ACC112 (cell line): Measurements from ENCODE around the gene FOXR1.
"Not testable (repeated sequence)": the region's sequence is repeated elsewhere in the genome, so short reads cannot be mapped to it uniquely, and the experiment has no call there.

Experiments
- H2AFZ ChIP-seq: fragments of 200-600 bp; sonication (generic); one replicate; pipeline ENCODE4 v1.6.0; 2017; ENCODE audit warnings: antibody characterized with exemption, low read length; ENCODE audit not compliant: unreplicated experiment
- H3K27ac ChIP-seq: fragments of 200-600 bp; sonication (generic); 2 replicates; pipeline ENCODE4 v1.5.1; 2014; ENCODE audit warnings: low read depth, mild to moderate bottlenecking, antibody characterized with exemption, low read length, moderate library complexity
- H3K27me3 ChIP-seq: fragments of 200-600 bp; sonication (generic); 2 replicates; pipeline ENCODE4 v1.6.1; 2014; ENCODE audit warnings: mild to moderate bottlenecking, antibody characterized with exemption, low read length, moderate library complexity, mixed read lengths; ENCODE audit not compliant: insufficient read depth
- H3K36me3 ChIP-seq: fragments of 200-600 bp; sonication (generic); 2 replicates; pipeline ENCODE4 v1.6.1; 2016; ENCODE audit warnings: mild to moderate bottlenecking, antibody characterized with exemption, low read length, moderate library complexity, mixed read lengths; ENCODE audit not compliant: insufficient read depth
- H3K4me1 ChIP-seq: fragments of 200-600 bp; sonication (generic); one replicate; pipeline ENCODE4 v1.6.1; 2016; ENCODE audit warnings: low read length, mixed read lengths; ENCODE audit not compliant: insufficient read depth, unreplicated experiment, control insufficient read depth
- H3K4me3 ChIP-seq: fragments of 200-600 bp; sonication (generic); 2 replicates; pipeline ENCODE4 v1.5.1; 2014; ENCODE audit warnings: mild to moderate bottlenecking, low read depth, low read length
- H3K79me2 ChIP-seq: fragments of 200-600 bp; sonication (generic); one replicate; pipeline ENCODE4 v1.6.0; 2016; ENCODE audit warnings: low read length; ENCODE audit not compliant: control insufficient read depth, unreplicated experiment, insufficient read depth

Gene FOXR1

GRCh38 chr11:118975771-118976709 is 4.5 kb downstream of the FOXR1 start:
- Histone ChIP-seq H3K4me1 (no peaks in the 10 kb centered on the region), H3K27me3 (peaks cover 50% of the 10 kb centered on the region), H3K79me2 (no peaks in the 10 kb centered on the region), H3K27ac (no peak overlapping the region), H3K4me3 (no peak overlapping the region), H2AFZ (no peak overlapping the region), H3K36me3 (no peaks in the 10 kb centered on the region)

- H3K4me3 ChIP-seq, result no peak overlapping the region
- H3K36me3 ChIP-seq, result no peaks in the 10 kb centered on the region
- no peaks in the 10 kb centered on the region for H3K79me2 ChIP-seq
- H3K27ac ChIP-seq, result no peak overlapping the region
- no peaks in the 10 kb centered on the region for H3K4me1 ChIP-seq
- peaks cover 47% of the 10 kb centered on the region for H3K27me3 ChIP-seq
- H2AFZ ChIP-seq, result no peak overlapping the region
Observed at GRCh38 chr11:118979434-118979833, 7.9 kb downstream of the FOXR1 start.

- peaks cover 38% of the 10 kb centered on the region for H3K27me3 ChIP-seq
- H3K4me1 ChIP-seq, result no peaks in the 10 kb centered on the region
- no peaks in the 10 kb centered on the region for H3K36me3 ChIP-seq
- no peak overlapping the region for H3K4me3 ChIP-seq
- H2AFZ ChIP-seq, result no peak overlapping the region
- H3K27ac ChIP-seq, result no peak overlapping the region
- H3K79me2 ChIP-seq, result no peaks in the 10 kb centered on the region
Observed at GRCh38 chr11:118980191-118980881, 8.8 kb downstream of the FOXR1 start.

- not testable (repeated sequence) for H3K4me3 ChIP-seq, H3K4me1 ChIP-seq, H3K79me2 ChIP-seq, H2AFZ ChIP-seq, H3K36me3 ChIP-seq, H3K27me3 ChIP-seq, H3K27ac ChIP-seq
Observed at GRCh38 chr11:118984337-118984736, 12.8 kb downstream of the FOXR1 start.

- H3K4me3 ChIP-seq, result no peak overlapping the region
- H3K27me3 ChIP-seq, result peaks cover 7% of the 10 kb centered on the region; the same call in 1 of the 2 replicates
- no peaks in the 10 kb centered on the region for H3K36me3 ChIP-seq
- no peak overlapping the region for H2AFZ ChIP-seq
- H3K27ac ChIP-seq, result no peak overlapping the region
- no peaks in the 10 kb centered on the region for H3K4me1 ChIP-seq
- H3K79me2 ChIP-seq, result no peaks in the 10 kb centered on the region
Observed at GRCh38 chr11:118984825-118985224, 13.3 kb downstream of the FOXR1 start.

GRCh38 chr11:118988280-118988679 is 16.7 kb downstream of the FOXR1 start:
- no peaks in the 10 kb centered on the region for H3K36me3 ChIP-seq
- H3K4me1 ChIP-seq, result no peaks in the 10 kb centered on the region
- no peaks in the 10 kb centered on the region for H3K79me2 ChIP-seq
- no peak overlapping the region for H3K4me3 ChIP-seq
- no peaks in the 10 kb centered on the region for H3K27me3 ChIP-seq
- H3K27ac ChIP-seq, result no peak overlapping the region
- no peak overlapping the region for H2AFZ ChIP-seq

GRCh38 chr11:118991486-118992038 is 20.0 kb downstream of the FOXR1 start:
- H3K27me3 ChIP-seq, H3K27ac ChIP-seq, H3K79me2 ChIP-seq, H2AFZ ChIP-seq, H3K4me1 ChIP-seq, H3K36me3 ChIP-seq, H3K4me3 ChIP-seq: not testable (repeated sequence)

GRCh38 chr11:118996926-118997626 is 25.5 kb downstream of the FOXR1 start:
- Histone ChIP-seq H3K27me3 (no peaks in the 10 kb centered on the region), H3K36me3 (peaks cover 10% of the 10 kb centered on the region), H3K79me2 (peaks cover 27% of the 10 kb centered on the region), H3K27ac (peak overlapping the region; percentile 15), H2AFZ (peak overlapping the region; percentile 77), H3K4me3 (peak overlapping the region; percentile 88), H3K4me1 (peaks cover 24% of the 10 kb centered on the region)

GRCh38 chr11:118997627-118998387 is 26.2 kb downstream of the FOXR1 start, which contains the start of gene CENATAC:
CENATAC (plus strand) TSS chr11:118998138; CDS start chr11:118998198, 60 bp downstream.
- Histone ChIP-seq H2AFZ (peak within 1 kb of the TSS; percentile 77), H3K27me3 (no peaks in the 10 kb centered on the region), H3K27ac (peak within 1 kb of the TSS; percentile 29), H3K4me1 (peaks cover 24% of the 10 kb centered on the region), H3K4me3 (peak within 1 kb of the TSS; percentile 88), H3K36me3 (peaks cover 10% of the 10 kb centered on the region), H3K79me2 (peaks cover 27% of the 10 kb centered on the region)

GRCh38 chr11:118998388-118998717 is 26.8 kb downstream of the FOXR1 start:
- H3K79me2 ChIP-seq, result peaks cover 27% of the 10 kb centered on the region
- H3K4me3 ChIP-seq, result peak overlapping the region; percentile 88
- no peaks in the 10 kb centered on the region for H3K27me3 ChIP-seq
- H3K27ac ChIP-seq, result peak overlapping the region; percentile 29
- peaks cover 24% of the 10 kb centered on the region for H3K4me1 ChIP-seq
- peak overlapping the region; percentile 61 for H2AFZ ChIP-seq
- H3K36me3 ChIP-seq, result peaks cover 10% of the 10 kb centered on the region
